Ishikawa (cell line): ENCODE results near the gene MYH7B.

Experiments
- EGR1 ChIP-seq: IDR thresholded peaks from 2 replicates; pipeline ENCODE4 v1.6.1; 2012
- NFIC ChIP-seq: IDR thresholded peaks from 2 replicates; pipeline ENCODE4 v1.6.1; 2012
- RAD21 ChIP-seq: IDR thresholded peaks from 2 replicates; pipeline ENCODE4 v1.6.1; 2012; ENCODE audit warnings: low read depth
- TAF1 ChIP-seq: IDR thresholded peaks from 2 replicates; pipeline ENCODE4 v1.6.1; 2012; ENCODE audit warnings: low read depth, mild to moderate bottlenecking
- ZBTB7A ChIP-seq: IDR thresholded peaks from 2 replicates; pipeline ENCODE4 v1.6.1; 2012; ENCODE audit warnings: low read depth
- TF ChIP-seq, protein P1 (sequence below): IDR thresholded peaks from 2 replicates; pipeline ENCODE4 v1.6.1; 2012; ENCODE audit warnings: low read depth, mild to moderate bottlenecking

DNA sequence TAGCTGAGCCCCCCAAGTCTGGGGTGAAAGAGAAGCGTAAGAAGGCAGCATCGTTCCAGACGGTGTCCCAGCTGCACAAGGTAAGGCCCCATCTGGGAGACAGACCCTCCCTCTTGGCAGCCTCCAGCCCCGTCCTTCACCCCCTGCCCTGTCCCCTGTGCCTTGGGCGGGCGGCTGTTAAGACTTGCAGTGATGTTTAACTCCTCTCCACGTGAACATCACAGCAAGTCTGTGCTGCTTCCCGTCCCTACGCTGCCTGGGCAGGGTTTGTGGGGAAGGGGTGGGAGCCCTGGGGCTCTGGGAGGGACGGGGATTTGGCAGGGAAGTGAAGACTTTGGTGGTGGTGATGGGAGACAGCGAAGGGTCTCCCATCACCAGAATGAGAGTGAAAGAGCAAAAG lies 34.6 kb downstream of the MYH7B start:
- TF ChIP-seq RAD21 (no peak), EGR1 (no peak), TAF1 (no peak), NFIC (no peak), ZBTB7A (no peak)
- TF ChIP-seq, protein P1, sequence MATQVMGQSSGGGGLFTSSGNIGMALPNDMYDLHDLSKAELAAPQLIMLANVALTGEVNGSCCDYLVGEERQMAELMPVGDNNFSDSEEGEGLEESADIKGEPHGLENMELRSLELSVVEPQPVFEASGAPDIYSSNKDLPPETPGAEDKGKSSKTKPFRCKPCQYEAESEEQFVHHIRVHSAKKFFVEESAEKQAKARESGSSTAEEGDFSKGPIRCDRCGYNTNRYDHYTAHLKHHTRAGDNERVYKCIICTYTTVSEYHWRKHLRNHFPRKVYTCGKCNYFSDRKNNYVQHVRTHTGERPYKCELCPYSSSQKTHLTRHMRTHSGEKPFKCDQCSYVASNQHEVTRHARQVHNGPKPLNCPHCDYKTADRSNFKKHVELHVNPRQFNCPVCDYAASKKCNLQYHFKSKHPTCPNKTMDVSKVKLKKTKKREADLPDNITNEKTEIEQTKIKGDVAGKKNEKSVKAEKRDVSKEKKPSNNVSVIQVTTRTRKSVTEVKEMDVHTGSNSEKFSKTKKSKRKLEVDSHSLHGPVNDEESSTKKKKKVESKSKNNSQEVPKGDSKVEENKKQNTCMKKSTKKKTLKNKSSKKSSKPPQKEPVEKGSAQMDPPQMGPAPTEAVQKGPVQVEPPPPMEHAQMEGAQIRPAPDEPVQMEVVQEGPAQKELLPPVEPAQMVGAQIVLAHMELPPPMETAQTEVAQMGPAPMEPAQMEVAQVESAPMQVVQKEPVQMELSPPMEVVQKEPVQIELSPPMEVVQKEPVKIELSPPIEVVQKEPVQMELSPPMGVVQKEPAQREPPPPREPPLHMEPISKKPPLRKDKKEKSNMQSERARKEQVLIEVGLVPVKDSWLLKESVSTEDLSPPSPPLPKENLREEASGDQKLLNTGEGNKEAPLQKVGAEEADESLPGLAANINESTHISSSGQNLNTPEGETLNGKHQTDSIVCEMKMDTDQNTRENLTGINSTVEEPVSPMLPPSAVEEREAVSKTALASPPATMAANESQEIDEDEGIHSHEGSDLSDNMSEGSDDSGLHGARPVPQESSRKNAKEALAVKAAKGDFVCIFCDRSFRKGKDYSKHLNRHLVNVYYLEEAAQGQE, result no peak
